Activated CD8-positive, alpha-beta memory T cell treated with anti-CD3 and anti-CD28 coated beads, Interleukin-2, amount 50 U/mL, for 48 hours (primary cell): ENCODE measurements around the gene KRTAP4-2.
"Not testable (repeated sequence)": the region's sequence is repeated elsewhere in the genome, so short reads cannot be mapped to it uniquely, and the experiment has no call there.

ENCODE experiments used
- DNase-seq: peaks from one replicate; pipeline ENCODE4 v3.0.0-alpha.2; 2020

KRTAP4-2 gene

GRCh38 chr17:41160648-41161047 is 17.4 kb downstream of the KRTAP4-2 start, which contains the start of gene KRTAP4-4:
Gene KRTAP4-4 (minus strand): TSS chr17:41160748. CDS start chr17:41160691, 57 bp downstream.
- no peak for DNase-seq

- DNase-seq, result not testable (repeated sequence)
Measured at GRCh38 chr17:41160190-41160589, 17.8 kb downstream of the KRTAP4-2 start.

GRCh38 chr17:41153856-41154255 is 24.2 kb downstream of the KRTAP4-2 start:
- no peak for DNase-seq

GRCh38 chr17:41151525-41151924 is 26.5 kb downstream of the KRTAP4-2 start:
- DNase-seq, result no peak

- DNase-seq, result no peak
Measured at GRCh38 chr17:41150026-41150425, 28.0 kb downstream of the KRTAP4-2 start.

- DNase-seq, result no peak
Measured at GRCh38 chr17:41149652-41149985, 28.4 kb downstream of the KRTAP4-2 start, which contains the start of gene KRTAP4-5. Gene KRTAP4-5 (minus strand): TSS chr17:41149825. CDS start chr17:41149767, 58 bp downstream.

GRCh38 chr17:41148971-41149651 is 28.9 kb downstream of the KRTAP4-2 start:
- DNase-seq, result not testable (repeated sequence)

- no peak for DNase-seq
Measured at GRCh38 chr17:41147531-41148204, 30.4 kb downstream of the KRTAP4-2 start.

GRCh38 chr17:41145261-41145660 is 32.8 kb downstream of the KRTAP4-2 start:
- DNase-seq, result no peak

- DNase-seq, result no peak
Measured at GRCh38 chr17:41144846-41145245, 33.2 kb downstream of the KRTAP4-2 start.

- DNase-seq, result no peak
Measured at GRCh38 chr17:41141361-41141760, 36.7 kb downstream of the KRTAP4-2 start.

- no peak for DNase-seq
Measured at GRCh38 chr17:41140360-41141131, 37.5 kb downstream of the KRTAP4-2 start, which contains the start of gene KRTAP4-6. Gene KRTAP4-6 (minus strand): TSS chr17:41140544. CDS start chr17:41140487, 57 bp downstream.

GRCh38 chr17:41139865-41140264 is 38.2 kb downstream of the KRTAP4-2 start:
- DNase-seq, result not testable (repeated sequence)

- no peak for DNase-seq
Measured at GRCh38 chr17:41133880-41134735, 43.9 kb downstream of the KRTAP4-2 start.

GRCh38 chr17:41131979-41132378 is 46.0 kb downstream of the KRTAP4-2 start:
- DNase-seq, result no peak
